A549 (cell line): ENCODE measurements around the gene WRNIP1. TPM values are rescaled to one million over a fixed set of nuclear protein-coding genes. Genes with fewer than 3 reads are reported as not detected.

Source experiments
- ATAC-seq, 2 experiments: fragments of 200-7000 bp in 1 of 2; fragments of >200 bp in 1 of 2; cut with Nextera tagmentation in 1 of 2; cut with Tn5 transposase in 1 of 2; 3 replicates each; pipeline versions ENCODE4 v1.8.0 to v1.9.1; 2018 to 2020; ENCODE audit warnings: mild to moderate bottlenecking in 1 of 2, moderate library complexity in 1 of 2
- CTCF ChIA-PET: fragments of 300-600 bp; sonication (Branson Sonifier 250); formaldehyde crosslinking; extraction: SDS; loops from one replicate; lab custom pipeline; 2021; ENCODE audit warnings: antibody characterized with exemption, inconsistent platforms; lab: Yijun Ruan, JAX
- POLR2A ChIA-PET: fragments of 350-600 bp; formaldehyde crosslinking; extraction: SDS; loops from one replicate; lab custom pipeline; 2021; ENCODE audit warnings: antibody characterized with exemption, inconsistent platforms; lab: Yijun Ruan, JAX
- DNase-seq, 2 experiments: peaks; one replicate each; pipeline versions ENCODE4 v3.0.0 to v3.0.0-alpha.2; 2011 to 2016; ENCODE audit warnings: low read depth in 1 of 2, low spot score in 1 of 2
- FAIRE-seq: peaks from 2 replicates; lab custom pipeline; 2011; peaks lifted over from hg19 to GRCh38; lab: Jason Lieb, UNC
- H3K27ac ChIP-seq, 2 experiments: fragments of >200 bp; sonication (Bioruptor Twin); formaldehyde crosslinking; 3 replicates each; pipeline ENCODE4 v1.5.1; 2016 to 2017
- H3K4me1 ChIP-seq: fragments of >200 bp; sonication (Bioruptor Twin); formaldehyde crosslinking; 3 replicates; pipeline ENCODE4 v1.6.1; 2016
- H3K4me2 ChIP-seq: fragments of >200 bp; sonication (Bioruptor Twin); formaldehyde crosslinking; 3 replicates; pipeline ENCODE4 v1.6.1; 2016
- H3K4me3 ChIP-seq: fragments of >200 bp; sonication (Bioruptor Twin); formaldehyde crosslinking; 3 replicates; pipeline ENCODE4 v1.5.1; 2016
- H3K9me3 ChIP-seq: fragments of >200 bp; sonication (Bioruptor Twin); formaldehyde crosslinking; 3 replicates; pipeline ENCODE4 v1.6.1; 2016
- EHF ChIP-seq: fragments of 250-450 bp; sonication (Bioruptor Pico); IDR thresholded peaks from 2 replicates; pipeline ENCODE4 v1.5.0; 2020; ENCODE audit warnings: mild to moderate bottlenecking
- EHMT2 ChIP-seq: fragments of 200-600 bp; sonication (generic); IDR thresholded peaks from 2 replicates; pipeline ENCODE4 v1.6.1; 2016; ENCODE audit warnings: antibody characterized with exemption, low read depth, mild to moderate bottlenecking, moderate library complexity
- EP300 ChIP-seq, 2 experiments: fragments of >200 bp; sonication (Bioruptor Twin); formaldehyde crosslinking; IDR thresholded peaks; 2 replicates in 1 of 2; 3 replicates in 1 of 2; pipeline ENCODE4 v1.6.1; 2016 to 2017
- ESRRA ChIP-seq: fragments of 150-350 bp; IDR thresholded peaks from 2 replicates; pipeline ENCODE4 v1.6.1; 2014; ENCODE audit warnings: mild to moderate bottlenecking, low read length, borderline replicate concordance
- FOSB ChIP-seq: fragments of 250-450 bp; sonication (Bioruptor Pico); IDR thresholded peaks from 2 replicates; pipeline ENCODE4 v1.5.0; 2020; ENCODE audit warnings: mild to moderate bottlenecking, moderate library complexity
- FOSL2 ChIP-seq, 2 experiments: fragments of 450-650 bp in 1 of 2; fragments of >200 bp in 1 of 2; sonication (Bioruptor Twin) in 1 of 2; formaldehyde crosslinking; IDR thresholded peaks; 2 replicates each; pipeline versions ENCODE4 v1.5.0 to v1.6.1; 2016 to 2020; ENCODE audit warnings: mild to moderate bottlenecking in 1 of 2, moderate library complexity in 1 of 2
- FOXS1 ChIP-seq: fragments of 250-450 bp; sonication (Bioruptor Pico); IDR thresholded peaks from 2 replicates; pipeline ENCODE4 v1.5.0; 2020; ENCODE audit warnings: mild to moderate bottlenecking, moderate library complexity
- HDAC2 ChIP-seq: fragments of 200-600 bp; sonication (generic); IDR thresholded peaks from 2 replicates; pipeline ENCODE4 v1.6.1; 2016
- HEYL ChIP-seq: fragments of 250-450 bp; sonication (Bioruptor Pico); IDR thresholded peaks from 2 replicates; pipeline ENCODE4 v1.8.0; 2021; ENCODE audit warnings: mild to moderate bottlenecking, moderate library complexity
- HOXB13 ChIP-seq: fragments of 250-450 bp; sonication (Bioruptor Pico); IDR thresholded peaks from 2 replicates; pipeline ENCODE4 v1.5.0; 2020; ENCODE audit warnings: low read depth, mild to moderate bottlenecking, moderate library complexity
- HOXB5 ChIP-seq: fragments of 250-450 bp; sonication (Bioruptor Pico); IDR thresholded peaks from 2 replicates; pipeline ENCODE4 v1.5.0; 2020; ENCODE audit warnings: mild to moderate bottlenecking, moderate library complexity
- KDM1A ChIP-seq: fragments of 200-600 bp; sonication (generic); IDR thresholded peaks from 2 replicates; pipeline ENCODE4 v1.6.1; 2016; ENCODE audit warnings: low read depth, mild to moderate bottlenecking
- MAFK ChIP-seq: fragments of 450-650 bp; IDR thresholded peaks from 2 replicates; pipeline ENCODE4 v1.6.1; 2014; ENCODE audit not compliant: partially characterized antibody
- NFE2L2 ChIP-seq: fragments of 150-350 bp; conservative IDR thresholded peaks from 2 replicates; pipeline ENCODE4 v1.6.1; 2014; ENCODE audit warnings: low read length
- POLR2A ChIP-seq: IDR thresholded peaks from 2 replicates; pipeline ENCODE4 v1.6.1; 2012; ENCODE audit warnings: mild to moderate bottlenecking, low read length
- POLR2AphosphoS2 ChIP-seq: conservative IDR thresholded peaks from 2 replicates; pipeline ENCODE4 v1.6.1; 2012; ENCODE audit warnings: low read length, improper control_type of control experiment, inconsistent platforms
- RAD21 ChIP-seq, 2 experiments: fragments of >200 bp in 1 of 2; sonication (Bioruptor Twin) in 1 of 2; formaldehyde crosslinking in 1 of 2; IDR thresholded peaks in 1 of 2; conservative IDR thresholded peaks in 1 of 2; 2 replicates in 1 of 2; 3 replicates in 1 of 2; pipeline ENCODE4 v1.6.1; 2012 to 2018; ENCODE audit warnings: inconsistent platforms in 1 of 2
- RARB ChIP-seq: fragments of 250-450 bp; sonication (Bioruptor Pico); IDR thresholded peaks from 2 replicates; pipeline ENCODE4 v1.8.0; 2021; ENCODE audit warnings: mild to moderate bottlenecking, moderate library complexity
- RNF2 ChIP-seq: fragments of 200-600 bp; sonication (generic); IDR thresholded peaks from 2 replicates; pipeline ENCODE4 v1.6.1; 2016; ENCODE audit warnings: low read depth, mild to moderate bottlenecking, antibody characterized with exemption, moderate library complexity, borderline replicate concordance
- SMC3 ChIP-seq: fragments of >200 bp; sonication (Bioruptor Twin); formaldehyde crosslinking; IDR thresholded peaks from 3 replicates; pipeline ENCODE4 v1.6.1; 2018; ENCODE audit warnings: inconsistent platforms
- ZC3H11A ChIP-seq: fragments of 450-650 bp; IDR thresholded peaks from 2 replicates; pipeline ENCODE4 v1.6.1; 2014; ENCODE audit warnings: antibody characterized with exemption, mild to moderate bottlenecking
- ZFP36 ChIP-seq: fragments of 450-650 bp; IDR thresholded peaks from 2 replicates; pipeline ENCODE4 v1.6.1; 2014; ENCODE audit warnings: borderline replicate concordance; ENCODE audit not compliant: partially characterized antibody
- WGBS: methylation state at CpG from one replicate; pipeline ENCODE4 v1.1.6; 2017; ENCODE audit errors: missing lambda C conversion rate; 5-methylcytosine and 5-hydroxymethylcytosine counted together
- polyA plus RNA-seq, 4 experiments: library from polyadenylated mRNA; depleted of rRNA in 3 of 4; stranded (reverse); fragments of >200 nt; fragmentation: RNase III in 1 of 4; extraction: RNeasy Plus Mini Kit Qiagen cat#74134 plus additional on column Dnase treatment in 1 of 4; gene quantifications; 2 replicates in 3 of 4; 3 replicates in 1 of 4; pipeline ENCODE4 v1.2.3, GENCODE V29; 2011 to 2017
- TF ChIP-seq, protein P1 (sequence below): fragments of >200 bp; sonication (Bioruptor Twin); formaldehyde crosslinking; IDR thresholded peaks from 3 replicates; pipeline ENCODE4 v1.5.1; 2016
- TF ChIP-seq, protein P2 (sequence below): IDR thresholded peaks from 2 replicates; pipeline ENCODE4 v1.6.1; 2012; ENCODE audit warnings: low read depth, borderline replicate concordance
- TF ChIP-seq, protein P3 (sequence below): fragments of 200-600 bp; sonication (generic); IDR thresholded peaks from 2 replicates; pipeline ENCODE4 v1.6.1; 2016; ENCODE audit warnings: antibody characterized with exemption, mild to moderate bottlenecking, moderate library complexity
- TF ChIP-seq, protein P4 (sequence below): fragments of 450-650 bp; IDR thresholded peaks from 2 replicates; pipeline ENCODE4 v1.6.1; 2014; ENCODE audit warnings: antibody characterized with exemption

The WRNIP1 gene
- polyA plus RNA-seq, 2 of the 4 experiments (the other 2 are of a cell fraction) = 27.7 to 32.2 TPM

DNA sequence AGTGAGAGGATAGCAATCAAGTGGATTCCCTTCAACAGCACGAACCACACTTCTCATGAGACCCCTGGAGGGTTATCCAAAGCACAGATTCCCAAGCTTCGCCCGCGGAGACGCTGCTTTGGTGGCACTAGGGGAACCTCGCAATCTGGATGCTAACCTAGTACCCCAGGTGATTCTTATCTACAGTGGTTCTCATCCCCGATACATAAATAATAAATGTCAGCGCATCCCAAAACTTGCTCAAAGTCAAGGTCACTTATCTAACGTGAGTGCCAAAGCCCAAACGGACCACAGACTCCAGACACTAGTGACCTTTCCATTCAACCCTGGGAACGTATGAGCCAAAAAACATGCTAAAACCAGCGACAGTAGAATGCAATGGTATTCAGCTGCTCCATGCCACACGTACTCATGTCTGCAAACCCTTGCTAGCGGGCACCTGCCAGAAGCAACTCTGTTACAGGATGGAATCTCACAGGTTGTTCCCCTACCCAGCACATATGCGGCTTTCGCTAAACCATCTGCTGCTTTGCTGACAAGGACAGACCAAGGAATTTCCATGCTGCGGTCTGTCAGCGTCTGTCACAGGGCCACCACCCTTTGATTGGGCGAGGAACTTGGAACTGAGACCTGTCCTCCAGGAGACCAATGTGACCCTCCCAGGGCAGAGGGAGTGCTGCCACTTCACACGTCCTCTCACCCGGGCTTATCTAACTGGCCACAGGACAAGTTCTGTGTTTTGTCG is 31.3 kb upstream of the WRNIP1 start:
- Histone ChIP-seq H3K27ac (no peak overlapping the region), H3K4me1 (0 out of 3 replicates have a peak, but pooled peaks cover 4% of the 10 kb centered on the region), H3K9me3 (no peaks in the 10 kb centered on the region), H3K4me3 (no peak overlapping the region), H3K4me2 (no peak overlapping the region)
- POLR2A ChIA-PET = no interaction called here
- CTCF ChIA-PET = interaction anchor here (1.1 to 2.5 kb wide), 2 partner anchors 11 to 16 kb away, joined by 3 to 16 read pairs; partner anchors contain the start of gene MYLK4
- 86% methylated on average over 22 of the region's 22 CpGs for WGBS
- FAIRE-seq = no peak
- TF ChIP-seq, protein P1, sequence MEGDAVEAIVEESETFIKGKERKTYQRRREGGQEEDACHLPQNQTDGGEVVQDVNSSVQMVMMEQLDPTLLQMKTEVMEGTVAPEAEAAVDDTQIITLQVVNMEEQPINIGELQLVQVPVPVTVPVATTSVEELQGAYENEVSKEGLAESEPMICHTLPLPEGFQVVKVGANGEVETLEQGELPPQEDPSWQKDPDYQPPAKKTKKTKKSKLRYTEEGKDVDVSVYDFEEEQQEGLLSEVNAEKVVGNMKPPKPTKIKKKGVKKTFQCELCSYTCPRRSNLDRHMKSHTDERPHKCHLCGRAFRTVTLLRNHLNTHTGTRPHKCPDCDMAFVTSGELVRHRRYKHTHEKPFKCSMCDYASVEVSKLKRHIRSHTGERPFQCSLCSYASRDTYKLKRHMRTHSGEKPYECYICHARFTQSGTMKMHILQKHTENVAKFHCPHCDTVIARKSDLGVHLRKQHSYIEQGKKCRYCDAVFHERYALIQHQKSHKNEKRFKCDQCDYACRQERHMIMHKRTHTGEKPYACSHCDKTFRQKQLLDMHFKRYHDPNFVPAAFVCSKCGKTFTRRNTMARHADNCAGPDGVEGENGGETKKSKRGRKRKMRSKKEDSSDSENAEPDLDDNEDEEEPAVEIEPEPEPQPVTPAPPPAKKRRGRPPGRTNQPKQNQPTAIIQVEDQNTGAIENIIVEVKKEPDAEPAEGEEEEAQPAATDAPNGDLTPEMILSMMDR = no peak
- TF ChIP-seq FOXS1 (CRISPR knock-in tag) (no peak), POLR2A (no peak), ZC3H11A (no peak), RARB (CRISPR knock-in tag) (no peak), EP300 (IDR thresholded peaks at IDR 0.05) (no peak), HOXB5 (CRISPR knock-in tag) (no peak), HOXB13 (CRISPR knock-in tag) (no peak), RAD21 (conservative IDR thresholded peaks at IDR 0.05 in 1 of 2, IDR thresholded peaks at IDR 0.05 in 1 of 2) (no peak), RNF2 (no peak), ZFP36 (no peak)
- TF ChIP-seq, protein P2, sequence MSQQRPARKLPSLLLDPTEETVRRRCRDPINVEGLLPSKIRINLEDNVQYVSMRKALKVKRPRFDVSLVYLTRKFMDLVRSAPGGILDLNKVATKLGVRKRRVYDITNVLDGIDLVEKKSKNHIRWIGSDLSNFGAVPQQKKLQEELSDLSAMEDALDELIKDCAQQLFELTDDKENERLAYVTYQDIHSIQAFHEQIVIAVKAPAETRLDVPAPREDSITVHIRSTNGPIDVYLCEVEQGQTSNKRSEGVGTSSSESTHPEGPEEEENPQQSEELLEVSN = no peak
- no peak for DNase-seq
- ATAC-seq = no peak

DNA sequence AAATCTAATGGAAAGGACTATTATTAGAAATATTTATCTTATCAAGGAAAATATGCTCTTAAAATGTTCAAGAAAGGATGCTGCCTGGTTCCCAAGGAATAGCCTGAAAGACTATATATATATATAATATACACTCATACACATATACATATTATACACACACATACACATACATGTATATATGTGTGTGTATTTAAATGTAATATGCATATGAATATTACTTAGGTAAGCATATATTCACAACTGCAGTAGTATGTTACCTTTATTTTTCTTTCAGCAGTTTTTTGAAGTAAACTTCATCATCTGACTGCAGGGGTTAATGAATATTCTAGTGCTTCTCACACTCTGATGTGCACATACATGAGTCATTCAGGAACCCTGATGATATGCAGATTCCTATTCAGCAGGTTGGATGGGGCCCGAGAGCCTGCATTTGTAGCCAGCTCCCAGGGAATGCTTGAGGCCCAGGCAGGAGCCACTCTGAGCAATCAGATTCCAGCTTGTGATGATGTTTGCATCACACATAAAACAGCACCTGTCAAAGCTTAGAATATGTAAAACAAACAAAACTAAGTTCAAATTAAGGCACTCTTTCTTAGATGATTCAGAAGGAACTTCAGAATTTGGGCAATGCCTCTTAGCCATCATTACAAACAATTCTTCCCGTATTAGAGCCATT is 30.6 kb upstream of the WRNIP1 start:
- no peaks in the 10 kb centered on the region for H3K9me3 ChIP-seq
- FAIRE-seq (no peak), DNase-seq (no peak), ATAC-seq (no peak)
- no peak overlapping the region for H3K4me2 ChIP-seq
- POLR2A ChIA-PET = no interaction called here
- H3K27ac ChIP-seq = no peak overlapping the region
- H3K4me3 ChIP-seq = no peak overlapping the region
- TF ChIP-seq FOSB (CRISPR knock-in tag) (no peak), MAFK (peak; percentile 2), HEYL (no peak)
- H3K4me1 ChIP-seq = 0 out of 3 replicates have a peak, but pooled peaks cover 4% of the 10 kb centered on the region
- CTCF ChIA-PET = interaction anchor here (2.6 kb wide), 1 partner anchor 15 kb away, joined by 18 read pairs; the partner anchor contains the start of gene MYLK4
- WGBS = 72% methylated on average over 2 of the region's 2 CpGs

DNA sequence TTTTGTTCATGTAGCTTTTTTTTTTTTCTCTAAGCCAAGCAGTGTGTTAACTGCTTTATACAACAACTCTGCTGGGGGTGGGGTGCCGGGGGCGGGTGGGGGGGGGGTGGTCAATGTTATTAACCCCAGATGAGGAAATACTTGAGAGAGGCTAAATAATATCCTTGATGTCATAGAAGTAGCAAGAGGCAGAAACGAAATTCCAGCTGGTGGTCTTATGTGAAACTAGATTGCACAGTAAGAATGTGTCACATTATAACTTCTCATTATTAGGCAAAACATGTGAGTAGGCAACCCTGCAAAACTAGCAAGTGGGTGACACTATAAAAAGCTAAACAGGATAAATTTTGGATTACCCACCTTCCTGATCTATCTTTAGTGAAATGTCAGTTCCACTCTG is 27.3 kb upstream of the WRNIP1 start:
- no peak for DNase-seq
- no peak overlapping the region for H3K4me3 ChIP-seq
- whole genome bisulfite sequencing = 44% methylated on average over 3 of the region's 3 CpGs
- no peak overlapping the region for H3K27ac ChIP-seq
- H3K9me3 ChIP-seq = no peaks in the 10 kb centered on the region
- FAIRE-seq = no peak
- H3K4me2 ChIP-seq = no peak overlapping the region
- H3K4me1 ChIP-seq = no peaks in the 10 kb centered on the region
- no peak for ATAC-seq
- ChIA-PET POLR2A (interaction anchor here (0.6 kb wide), 1 partner anchor 191 kb away, joined by 3 read pairs; no protein-coding TSS in a partner anchor), CTCF (interaction anchor here (0.6 to 5.6 kb wide), 21 partner anchors 9 to 739 kb away, joined by 3 to 65 read pairs (median 3); partner anchors contain the start of genes MYLK4, SERPINB1 and WRNIP1)
- TF ChIP-seq NFE2L2 (no peak), POLR2AphosphoS2 (no peak), SMC3 (no peak), FOSL2 (IDR thresholded peaks at IDR 0.05) (no peak), FOSL2 (CRISPR knock-in tag; IDR thresholded peaks at IDR 0.05) (no peak), EHMT2 (no peak), KDM1A (no peak), FOXS1 (CRISPR knock-in tag) (no peak), EP300 (IDR thresholded peaks at IDR 0.05) (no peak), EHF (CRISPR knock-in tag) (no peak), ESRRA (no peak), HDAC2 (no peak), MAFK (no peak)
- TF ChIP-seq, protein P3, sequence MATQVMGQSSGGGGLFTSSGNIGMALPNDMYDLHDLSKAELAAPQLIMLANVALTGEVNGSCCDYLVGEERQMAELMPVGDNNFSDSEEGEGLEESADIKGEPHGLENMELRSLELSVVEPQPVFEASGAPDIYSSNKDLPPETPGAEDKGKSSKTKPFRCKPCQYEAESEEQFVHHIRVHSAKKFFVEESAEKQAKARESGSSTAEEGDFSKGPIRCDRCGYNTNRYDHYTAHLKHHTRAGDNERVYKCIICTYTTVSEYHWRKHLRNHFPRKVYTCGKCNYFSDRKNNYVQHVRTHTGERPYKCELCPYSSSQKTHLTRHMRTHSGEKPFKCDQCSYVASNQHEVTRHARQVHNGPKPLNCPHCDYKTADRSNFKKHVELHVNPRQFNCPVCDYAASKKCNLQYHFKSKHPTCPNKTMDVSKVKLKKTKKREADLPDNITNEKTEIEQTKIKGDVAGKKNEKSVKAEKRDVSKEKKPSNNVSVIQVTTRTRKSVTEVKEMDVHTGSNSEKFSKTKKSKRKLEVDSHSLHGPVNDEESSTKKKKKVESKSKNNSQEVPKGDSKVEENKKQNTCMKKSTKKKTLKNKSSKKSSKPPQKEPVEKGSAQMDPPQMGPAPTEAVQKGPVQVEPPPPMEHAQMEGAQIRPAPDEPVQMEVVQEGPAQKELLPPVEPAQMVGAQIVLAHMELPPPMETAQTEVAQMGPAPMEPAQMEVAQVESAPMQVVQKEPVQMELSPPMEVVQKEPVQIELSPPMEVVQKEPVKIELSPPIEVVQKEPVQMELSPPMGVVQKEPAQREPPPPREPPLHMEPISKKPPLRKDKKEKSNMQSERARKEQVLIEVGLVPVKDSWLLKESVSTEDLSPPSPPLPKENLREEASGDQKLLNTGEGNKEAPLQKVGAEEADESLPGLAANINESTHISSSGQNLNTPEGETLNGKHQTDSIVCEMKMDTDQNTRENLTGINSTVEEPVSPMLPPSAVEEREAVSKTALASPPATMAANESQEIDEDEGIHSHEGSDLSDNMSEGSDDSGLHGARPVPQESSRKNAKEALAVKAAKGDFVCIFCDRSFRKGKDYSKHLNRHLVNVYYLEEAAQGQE = no peak
- TF ChIP-seq, protein P4, sequence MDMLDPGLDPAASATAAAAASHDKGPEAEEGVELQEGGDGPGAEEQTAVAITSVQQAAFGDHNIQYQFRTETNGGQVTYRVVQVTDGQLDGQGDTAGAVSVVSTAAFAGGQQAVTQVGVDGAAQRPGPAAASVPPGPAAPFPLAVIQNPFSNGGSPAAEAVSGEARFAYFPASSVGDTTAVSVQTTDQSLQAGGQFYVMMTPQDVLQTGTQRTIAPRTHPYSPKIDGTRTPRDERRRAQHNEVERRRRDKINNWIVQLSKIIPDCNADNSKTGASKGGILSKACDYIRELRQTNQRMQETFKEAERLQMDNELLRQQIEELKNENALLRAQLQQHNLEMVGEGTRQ = no peak
